Inferior parietal cortex (tissue), 1 donor: Measurements from ENCODE around the gene CHMP2A.
A peak's percentile ranks its signal among the peaks of the same experiment; 100 is the strongest.

Experiments used
- DNase-seq: peaks from one replicate; pipeline ENCODE4 v3.0.0-alpha.2; 2016; ENCODE audit errors: extremely low spot score

Gene CHMP2A

GRCh38 chr19:58538257-58539168 is 16.4 kb downstream of the CHMP2A start:
- no peak for DNase-seq

- DNase-seq: no peak
Measured at GRCh38 chr19:58536852-58537798, 17.8 kb downstream of the CHMP2A start.

GRCh38 chr19:58535857-58536256 is 19.0 kb downstream of the CHMP2A start:
- DNase-seq: no peak

GRCh38 chr19:58531034-58531840 is 23.7 kb downstream of the CHMP2A start:
- no peak for DNase-seq

- DNase-seq: no peak
Measured at GRCh38 chr19:58529405-58529804, 25.5 kb downstream of the CHMP2A start.

GRCh38 chr19:58522709-58523108 is 32.2 kb downstream of the CHMP2A start:
- no peak for DNase-seq

- DNase-seq: no peak
Measured at GRCh38 chr19:58521651-58522050, 33.3 kb downstream of the CHMP2A start.

- DNase-seq: no peak
Measured at GRCh38 chr19:58520257-58520599, 34.7 kb downstream of the CHMP2A start.

- peak; percentile 94 for DNase-seq
Measured at GRCh38 chr19:58519355-58520256, 35.3 kb downstream of the CHMP2A start, which contains the start of gene ZBTB45. TSS of gene ZBTB45 (minus strand) at chr19:58519810. CDS start at chr19:58517673, 2,137 bp downstream.

- peak; percentile 45 for DNase-seq
Measured at GRCh38 chr19:58519087-58519354, 35.9 kb downstream of the CHMP2A start.

- no peak for DNase-seq
Measured at GRCh38 chr19:58518256-58519086, 36.4 kb downstream of the CHMP2A start.

- DNase-seq: no peak
Measured at GRCh38 chr19:58516964-58517833, 37.7 kb downstream of the CHMP2A start.

GRCh38 chr19:58516246-58516836 is 38.6 kb downstream of the CHMP2A start:
- DNase-seq: no peak

- DNase-seq: no peak
Measured at GRCh38 chr19:58515259-58515658, 39.6 kb downstream of the CHMP2A start.

GRCh38 chr19:58514564-58515022 is 40.3 kb downstream of the CHMP2A start:
- DNase-seq: no peak

GRCh38 chr19:58513694-58514563 is 41.0 kb downstream of the CHMP2A start:
- DNase-seq: peak; percentile 89

GRCh38 chr19:58513213-58513693 is 41.7 kb downstream of the CHMP2A start:
- DNase-seq: no peak
